GM10248 (cell line): ENCODE measurements around the gene PRKN.

Source experiments
- CTCF ChIA-PET: fragments of 300-600 bp; sonication (Branson Sonifier 250); formaldehyde crosslinking; extraction: SDS; loops from one replicate; lab custom pipeline; 2021; ENCODE audit warnings: antibody characterized with exemption; lab: Yijun Ruan, JAX
- POLR2A ChIA-PET: fragments of 350-650 bp; sonication (Branson Sonifier 250); formaldehyde crosslinking; extraction: SDS; loops from one replicate; lab custom pipeline; 2020; ENCODE audit warnings: antibody characterized with exemption; lab: Yijun Ruan, JAX
- DNase-seq: peaks from one replicate; pipeline ENCODE4 v3.0.0; 2012; ENCODE audit errors: extremely low spot score
- CTCF ChIP-seq: IDR thresholded peaks from 2 replicates; pipeline ENCODE4 v1.5.1; 2012; ENCODE audit warnings: mild to moderate bottlenecking, low read depth; ENCODE audit errors: extremely low read depth, missing control alignments, control extremely low read depth

The PRKN gene

DNA sequence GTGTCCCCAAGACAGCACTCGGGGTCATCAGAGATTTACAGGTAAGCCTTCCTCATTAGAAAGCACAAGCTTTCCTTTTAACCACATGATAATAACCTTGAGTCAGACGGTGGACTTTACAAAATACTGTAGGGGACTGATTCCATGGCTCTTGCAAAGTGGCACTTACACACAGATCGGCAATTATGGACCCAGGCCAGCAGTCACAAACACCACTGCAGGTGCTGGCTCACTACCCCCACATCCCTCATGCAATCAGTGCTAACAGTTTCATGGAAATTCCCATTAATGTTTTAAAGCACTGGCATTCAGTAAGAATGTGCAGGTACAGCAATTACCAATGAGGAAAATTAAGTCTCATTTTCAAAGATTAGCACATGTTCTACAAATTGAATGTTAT lies 516.5 kb downstream of the PRKN start:
- POLR2A ChIA-PET, result no interaction called here
- no peak for TF ChIP-seq CTCF
- CTCF ChIA-PET, result no interaction called here
- DNase-seq, result no peak

- TF ChIP-seq CTCF, result no peak
- DNase-seq, result no peak
- ChIA-PET POLR2A (no interaction called here), CTCF (interaction anchor here (0.9 to 1.1 kb wide), 3 partner anchors 10 to 12 kb away, joined by 3 to 4 read pairs (median 3); no protein-coding TSS in a partner anchor)
Measured at GRCh38 chr6:162203287-162203686, 524.3 kb downstream of the PRKN start.

GRCh38 chr6:162200945-162201690 lies 526.4 kb downstream of the PRKN start:
- CTCF ChIA-PET, result no interaction called here
- TF ChIP-seq CTCF, result no peak
- DNase-seq, result no peak
- POLR2A ChIA-PET, result no interaction called here

DNA sequence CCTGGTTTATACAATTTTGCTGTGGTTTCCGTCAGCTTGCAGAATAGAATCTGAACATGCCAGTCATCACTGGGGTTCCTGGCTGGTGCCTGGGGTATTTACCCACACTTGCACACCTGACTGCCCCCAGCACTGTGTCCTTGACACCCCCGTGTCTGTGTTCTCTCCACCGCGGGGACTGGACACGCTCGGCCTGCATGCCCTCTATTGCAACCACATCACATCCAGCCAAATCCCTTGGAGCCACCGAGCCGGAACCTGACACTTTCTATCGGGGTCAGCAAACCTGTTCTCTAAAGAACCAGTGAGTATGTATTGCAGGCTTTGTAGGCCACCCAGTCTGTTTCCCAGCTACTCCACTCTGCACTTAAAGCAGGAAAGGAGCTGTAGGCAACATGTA lies 527.5 kb downstream of the PRKN start:
- POLR2A ChIA-PET, result no interaction called here
- no peak for DNase-seq
- TF ChIP-seq CTCF, result no peak
- CTCF ChIA-PET, result no interaction called here

DNA sequence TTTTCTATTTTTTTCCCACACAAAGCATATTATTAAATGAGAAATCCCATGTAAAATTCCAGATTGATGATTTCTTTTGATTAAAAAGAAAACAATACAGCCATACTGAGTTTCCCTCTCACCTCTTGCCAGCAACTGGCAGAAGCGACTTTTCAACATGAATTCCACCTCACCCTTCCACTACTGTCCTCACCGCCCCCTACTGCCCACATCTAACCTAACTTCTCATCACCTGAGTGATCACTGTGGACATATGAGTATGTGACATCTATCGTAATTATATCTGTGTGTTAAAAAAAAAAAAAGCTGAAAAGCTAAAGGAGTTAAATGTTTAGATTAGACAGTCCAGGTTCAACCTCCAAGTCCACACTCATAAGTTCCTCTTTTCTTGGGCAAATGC lies 528.6 kb downstream of the PRKN start:
- no peak for TF ChIP-seq CTCF
- CTCF ChIA-PET, result no interaction called here
- POLR2A ChIA-PET, result no interaction called here
- no peak for DNase-seq

DNA sequence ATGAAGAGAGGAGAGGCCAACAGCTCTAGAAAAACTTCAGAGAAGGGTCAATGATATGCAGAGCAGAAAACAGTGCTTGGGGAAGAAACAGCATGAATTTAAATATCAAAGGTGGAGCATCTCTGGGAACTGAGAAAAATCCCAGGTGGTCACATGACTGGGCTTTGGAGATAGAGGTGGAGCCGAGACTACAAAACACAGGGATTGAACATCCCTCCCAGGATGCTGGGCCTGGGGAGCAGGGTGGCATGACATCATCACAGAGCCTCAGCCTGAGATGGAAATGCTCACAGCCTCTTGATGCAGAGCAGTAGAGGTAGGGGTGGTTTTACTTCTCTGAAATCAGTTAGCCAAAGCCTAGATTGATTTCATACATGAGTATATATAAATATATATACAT lies 529.5 kb downstream of the PRKN start:
- no peak for TF ChIP-seq CTCF
- CTCF ChIA-PET, result no interaction called here
- DNase-seq, result no peak

More for the DNA sequence above, 529.5 kb downstream of the PRKN start:
- POLR2A ChIA-PET, result no interaction called here
